ENCODE data around the gene DOCK9.
A peak's percentile ranks its signal among the peaks of the same experiment; 100 is the strongest.

DOCK9 gene

GRCh38 chr13:98858191-98858590 is 119.7 kb downstream of the DOCK9 start:
- DNase-seq = no peak
- peak overlapping the region; percentile 18 to 45 for H3K27ac ChIP-seq

GRCh38 chr13:98856983-98857382 is 120.9 kb downstream of the DOCK9 start:
- H3K36me3 ChIP-seq = peaks cover 15 to 47% (median 44%) of the 10 kb centered on the region in 3 donors
- peaks cover 0 to 35% (median 0%) of the 10 kb centered on the region in 4 donors for H3K4me1 ChIP-seq
- H3K27me3 ChIP-seq = no peaks in the 10 kb centered on the region
- DNase-seq = peak in 1 of 2 donors; percentile 44
- peak overlapping the region; percentile 15 to 45 for H3K27ac ChIP-seq
- intact Hi-C loops (cut with DNase I; ENCODE audit: low total_unique reads) = no loop called here
- H3K9me3 ChIP-seq = no peaks in the 10 kb centered on the region
- TF ChIP-seq CTCF (IDR thresholded peaks at IDR 0.05) = no peak
- no peak overlapping the region for H3K4me3 ChIP-seq

More at GRCh38 chr13:98858191-98858590, 119.7 kb downstream of the DOCK9 start:
- no peak for TF ChIP-seq CTCF (IDR thresholded peaks at IDR 0.05)
- peaks cover 27 to 59% (median 56%) of the 10 kb centered on the region in 3 donors for H3K36me3 ChIP-seq
- no peak overlapping the region for H3K4me3 ChIP-seq
- H3K27me3 ChIP-seq = no peaks in the 10 kb centered on the region
- H3K9me3 ChIP-seq = no peaks in the 10 kb centered on the region
- H3K4me1 ChIP-seq = peaks cover 0 to 34% (median 0%) of the 10 kb centered on the region in 4 donors
- intact Hi-C loops (cut with DNase I; ENCODE audit: low total_unique reads) = no loop called here

- no peak for DNase-seq
- TF ChIP-seq CTCF (IDR thresholded peaks at IDR 0.05) = no peak
- H3K27ac ChIP-seq = peak overlapping the region in 1 of 2 donors; percentile 34
- intact Hi-C loops (cut with DNase I; ENCODE audit: low total_unique reads) = no loop called here
- no peaks in the 10 kb centered on the region for H3K27me3 ChIP-seq
- no peak overlapping the region for H3K4me3 ChIP-seq
- peaks cover 0 to 26% (median 23%) of the 10 kb centered on the region in 3 donors for H3K36me3 ChIP-seq
- peaks cover 0 to 35% (median 0%) of the 10 kb centered on the region in 4 donors for H3K4me1 ChIP-seq
- no peaks in the 10 kb centered on the region for H3K9me3 ChIP-seq
Observed at GRCh38 chr13:98854448-98854847, 123.4 kb downstream of the DOCK9 start.

GRCh38 chr13:98853771-98854221 is 124.1 kb downstream of the DOCK9 start:
- Histone ChIP-seq H3K4me3 (no peak overlapping the region), H3K9me3 (no peaks in the 10 kb centered on the region), H3K4me1 (peaks cover 0 to 32% (median 0%) of the 10 kb centered on the region in 4 donors), H3K27me3 (no peaks in the 10 kb centered on the region), H3K27ac (peak overlapping the region; percentile 29 to 34), H3K36me3 (peaks cover 0 to 20% (median 19%) of the 10 kb centered on the region in 3 donors)
- intact Hi-C loops (cut with DNase I; ENCODE audit: low total_unique reads) = no loop called here
- no peak for DNase-seq
- TF ChIP-seq CTCF (IDR thresholded peaks at IDR 0.05) = no peak

- Histone ChIP-seq H3K4me1 (peaks cover 0 to 18% (median 0%) of the 10 kb centered on the region in 4 donors), H3K27me3 (no peaks in the 10 kb centered on the region), H3K9me3 (no peaks in the 10 kb centered on the region), H3K36me3 (peaks cover 0 to 31% (median 26%) of the 10 kb centered on the region in 3 donors), H3K4me3 (no peak overlapping the region), H3K27ac (no peak overlapping the region)
- no peak for DNase-seq
- intact Hi-C loops (cut with DNase I; ENCODE audit: low total_unique reads) = no loop called here
- no peak for TF ChIP-seq CTCF (IDR thresholded peaks at IDR 0.05)
Observed at GRCh38 chr13:98851276-98851675, 126.6 kb downstream of the DOCK9 start.

Data from tibial artery (tissue), 4 donors.